ENCODE results near the gene PIRT.

PIRT gene

GRCh38 chr17:10815319-10815718 lies 22.6 kb downstream of the PIRT start:
- no peak for DNase-seq

GRCh38 chr17:10814075-10814474 lies 23.8 kb downstream of the PIRT start:
- no peak for DNase-seq

- no peak for DNase-seq
These were observed 25.2 kb downstream of the PIRT start for GRCh38 chr17:10812674-10813073.

DNA sequence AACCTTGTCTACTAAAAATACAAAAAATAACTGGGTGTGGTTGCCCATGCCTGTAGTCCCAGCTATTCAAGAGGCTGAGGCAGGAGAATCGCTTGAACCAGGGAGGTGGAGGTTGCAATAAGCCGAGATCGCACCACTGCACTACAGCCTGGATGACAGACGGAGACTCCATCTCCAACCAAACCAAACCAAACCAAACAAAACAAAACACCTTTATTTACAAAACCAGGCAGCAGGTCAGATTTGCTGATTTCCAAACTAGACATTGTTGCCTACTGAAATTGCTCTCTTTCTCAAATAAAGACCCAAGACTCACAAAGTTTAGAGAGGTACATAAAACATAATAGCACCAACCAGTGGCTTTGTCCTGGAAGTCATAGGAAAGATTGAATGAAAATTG lies 28.3 kb downstream of the PIRT start:
- DNase-seq = no peak

DNA sequence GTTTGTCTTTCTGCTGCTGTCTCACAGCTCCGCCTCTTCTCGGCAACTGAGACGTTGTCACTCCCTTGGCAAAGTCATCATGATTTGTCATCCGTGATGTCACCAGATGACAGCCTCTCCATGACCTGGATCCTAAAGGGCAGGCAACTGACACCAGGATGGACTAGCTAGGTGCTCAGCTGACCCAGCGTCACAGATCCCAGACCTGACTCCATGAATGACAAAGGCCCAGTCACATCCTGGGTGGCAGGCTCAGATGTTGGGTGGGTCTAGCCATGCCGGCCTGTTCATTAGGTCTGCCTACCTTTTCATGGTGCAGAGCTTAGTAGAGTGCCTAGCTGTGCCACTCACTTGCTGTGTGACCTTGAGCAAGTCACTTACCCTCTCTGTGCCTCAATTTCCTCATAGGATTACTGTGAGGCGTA lies 30.2 kb downstream of the PIRT start:
- DNase-seq = peak; percentile 7

- DNase-seq = no peak
These were observed 31.2 kb downstream of the PIRT start for GRCh38 chr17:10806545-10807262.

DNA sequence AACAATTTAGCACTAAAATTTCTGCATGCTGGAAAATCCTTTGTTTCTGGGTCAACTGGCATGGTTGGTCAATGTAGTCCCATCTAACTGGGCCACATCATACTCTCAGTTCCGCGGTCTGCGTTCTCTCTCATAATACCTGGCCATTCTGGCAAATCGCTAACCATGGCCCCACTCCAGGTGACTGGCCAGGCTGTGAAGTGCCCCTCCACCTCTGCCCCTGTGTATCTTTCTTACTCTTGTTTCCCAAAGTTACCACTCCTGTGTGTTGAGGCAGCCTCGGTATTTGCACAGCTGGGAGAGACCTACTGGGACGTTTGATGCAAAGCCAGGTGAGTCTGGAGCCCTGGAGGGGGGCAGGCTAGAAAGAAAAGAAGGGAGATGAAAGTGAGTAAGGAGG lies 32.0 kb downstream of the PIRT start:
- DNase-seq = no peak

- DNase-seq = no peak
These were observed 33.3 kb downstream of the PIRT start for GRCh38 chr17:10804546-10804945.

- DNase-seq = no peak
These were observed 33.9 kb downstream of the PIRT start, which contains the start of gene TMEM238L for GRCh38 chr17:10803830-10804475. Gene TMEM238L (minus strand): TSS chr17:10804099. CDS start chr17:10803963, 136 bp downstream.

DNA sequence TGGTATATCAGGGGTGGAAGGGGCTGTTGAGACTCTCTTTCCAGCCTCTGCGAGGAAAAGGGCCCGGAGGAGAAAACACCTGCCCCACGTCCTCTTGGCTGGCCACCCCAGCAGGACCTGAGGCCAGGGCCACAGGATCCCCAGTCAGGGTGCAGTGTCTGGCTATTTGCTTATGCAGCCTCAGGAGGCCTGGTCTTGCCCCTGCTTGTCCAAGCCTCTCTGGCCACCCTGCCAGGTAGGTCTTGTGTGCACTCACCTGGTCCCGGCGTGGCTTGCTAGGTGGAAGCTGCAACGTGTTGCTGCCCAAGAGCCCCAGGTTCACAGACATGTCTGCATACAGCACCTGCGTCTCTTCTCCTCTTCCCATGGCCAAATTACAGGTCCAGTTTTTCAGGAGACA lies 34.5 kb downstream of the PIRT start:
- DNase-seq = no peak

- no peak for DNase-seq
These were observed 35.2 kb downstream of the PIRT start for GRCh38 chr17:10802496-10803284.

GRCh38 chr17:10799407-10799806 lies 38.5 kb downstream of the PIRT start:
- DNase-seq = no peak

DNA sequence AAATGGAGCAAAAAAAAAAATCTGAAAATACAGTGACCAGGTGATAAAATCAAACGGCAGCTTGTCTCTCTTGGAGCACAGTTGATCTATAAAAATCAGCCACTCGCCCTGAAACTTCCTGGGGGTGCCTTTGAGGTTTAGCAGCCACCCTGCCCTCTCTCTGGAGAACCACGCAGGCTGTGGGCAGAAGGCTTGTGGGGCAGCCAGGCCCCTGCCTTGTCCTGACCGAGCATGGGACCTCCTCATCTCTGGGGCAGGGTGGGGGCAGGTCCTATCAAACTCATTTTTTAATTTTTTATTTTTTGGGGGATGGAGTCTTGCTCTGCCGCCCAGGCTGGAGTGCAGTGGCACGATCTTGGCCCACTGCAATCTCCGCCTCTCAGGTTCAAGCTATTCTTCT lies 39.0 kb downstream of the PIRT start:
- no peak for DNase-seq

- no peak for DNase-seq
These were observed 39.5 kb downstream of the PIRT start for GRCh38 chr17:10798332-10798749.

- DNase-seq = no peak
These were observed 40.2 kb downstream of the PIRT start for GRCh38 chr17:10797476-10798328.

DNA sequence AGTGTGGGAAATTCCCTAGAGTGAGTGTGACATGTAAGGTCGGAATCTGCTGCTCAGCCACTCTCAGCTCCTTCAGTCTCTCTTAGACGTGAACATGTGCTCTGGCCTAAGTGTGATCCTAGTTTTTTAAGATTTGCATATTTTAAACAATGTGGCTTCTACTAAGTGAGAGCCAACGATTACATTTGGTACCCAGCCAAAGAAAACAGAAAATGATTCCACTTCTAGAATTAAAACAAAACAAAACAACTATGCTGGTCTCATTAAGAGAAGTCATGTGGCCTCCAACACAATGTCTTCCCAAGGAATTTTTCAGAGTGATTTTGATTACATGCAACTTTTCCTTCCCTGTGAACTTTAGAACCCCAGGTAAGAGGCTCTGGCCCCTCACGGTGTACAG lies 44.1 kb downstream of the PIRT start:
- DNase-seq = no peak

- no peak for DNase-seq
These were observed 44.6 kb downstream of the PIRT start for GRCh38 chr17:10793256-10793655.

- peak; percentile 10 for DNase-seq
These were observed 45.7 kb downstream of the PIRT start for GRCh38 chr17:10792151-10792550.

GRCh38 chr17:10790491-10791401 lies 47.1 kb downstream of the PIRT start:
- no peak for DNase-seq

GRCh38 chr17:10789694-10790271 lies 48.1 kb downstream of the PIRT start:
- DNase-seq = no peak
